ENCODE data around the gene ACER2.
"Not testable (repeated sequence)": the region's sequence is repeated elsewhere in the genome, so short reads cannot be mapped to it uniquely, and the experiment has no call there.

ACER2 gene

DNA sequence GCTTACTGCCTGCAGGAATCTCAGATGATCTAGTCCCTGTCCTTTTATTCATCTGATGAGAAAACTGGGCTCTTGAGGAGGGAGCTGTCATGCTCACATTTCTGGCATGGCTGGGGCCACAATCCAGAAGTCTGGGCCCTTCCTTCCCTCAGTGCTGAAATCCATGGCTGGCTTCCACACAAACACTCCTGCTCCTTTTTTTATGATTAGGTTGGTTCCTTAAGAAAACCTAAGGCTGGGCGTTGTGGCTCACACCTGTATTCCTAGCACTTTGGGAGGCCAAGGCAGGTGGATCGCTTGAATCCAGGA lies 1.3 kb downstream of the ACER2 start:
- H3K27ac ChIP-seq (replicated peaks; ENCODE audit: low read length), result no peak overlapping the region
- H2BK120ac ChIP-seq (ENCODE audit: low read depth, low read length), result no peak overlapping the region
- WGBS, 2 donors (ENCODE audit: extremely low coverage in 2 of 2, insufficient read length in 2 of 2, insufficient replicate concordance in 1 of 2), result no CpG with 5 or more reads among the region's 2 CpGs
- H3K36me3 ChIP-seq (replicated peaks in 1 of 2; ENCODE audit: control insufficient read depth in 2 of 2, insufficient read depth in 2 of 2, low read length in 2 of 2), result peaks cover 0 to 5% of the 10 kb centered on the region in 2 donors
- H3K23ac ChIP-seq (ENCODE audit: low read depth, low read length, poor library complexity), result no peak overlapping the region
- H3K4me1 ChIP-seq (ENCODE audit: control insufficient read depth in 2 of 2, insufficient read depth in 1 of 2, low read depth in 1 of 2, low read length in 2 of 2), result peaks cover 0 to 7% of the 10 kb centered on the region in 2 donors
- peaks cover 2% of the 10 kb centered on the region for H3K79me1 ChIP-seq (ENCODE audit: low read depth, low read length)
- no peak overlapping the region for H3K9ac ChIP-seq (ENCODE audit: low read depth, low read length, poor library complexity)
- no peak overlapping the region for H2BK15ac ChIP-seq (ENCODE audit: low read length)
- H3K4me2 ChIP-seq (ENCODE audit: insufficient read depth, low read length, poor library complexity, severe bottlenecking), result no peak overlapping the region
- H2AFZ ChIP-seq (ENCODE audit: low read length), result peak overlapping the region; percentile 97
- H3K27me3 ChIP-seq (ENCODE audit: control insufficient read depth in 3 of 3, insufficient read depth in 3 of 3, low read depth in 1 of 3, low read length in 3 of 3), result peaks cover 0 to 9% (median 0%) of the 10 kb centered on the region in 3 experiments
- no peak overlapping the region for H3K4ac ChIP-seq (ENCODE audit: low read length)
- no peaks in the 10 kb centered on the region for H3K9me3 ChIP-seq (replicated peaks in 1 of 2; ENCODE audit: control insufficient read depth in 2 of 2, insufficient read depth in 1 of 2, low read depth in 1 of 2, low read length in 2 of 2)
- no peak overlapping the region for H2BK5ac ChIP-seq (ENCODE audit: low read length)
- H3K4me3 ChIP-seq (ENCODE audit: low read length in 2 of 2), result peak overlapping the region in 1 of 2 donors; percentile 60
- H2BK12ac ChIP-seq (ENCODE audit: low read length), result no peak overlapping the region
- no peak overlapping the region for H4K91ac ChIP-seq (ENCODE audit: low read depth, low read length, poor library complexity)
- no peak overlapping the region for H4K8ac ChIP-seq (ENCODE audit: low read depth, low read length)
- H2AK5ac ChIP-seq (ENCODE audit: low read depth, low read length), result no peak overlapping the region
- no peak overlapping the region for H3K18ac ChIP-seq (ENCODE audit: low read length)
- no peak for DNase-seq (ENCODE audit: low spot score)
- no peak overlapping the region for H3K14ac ChIP-seq (ENCODE audit: low read length)

DNA sequence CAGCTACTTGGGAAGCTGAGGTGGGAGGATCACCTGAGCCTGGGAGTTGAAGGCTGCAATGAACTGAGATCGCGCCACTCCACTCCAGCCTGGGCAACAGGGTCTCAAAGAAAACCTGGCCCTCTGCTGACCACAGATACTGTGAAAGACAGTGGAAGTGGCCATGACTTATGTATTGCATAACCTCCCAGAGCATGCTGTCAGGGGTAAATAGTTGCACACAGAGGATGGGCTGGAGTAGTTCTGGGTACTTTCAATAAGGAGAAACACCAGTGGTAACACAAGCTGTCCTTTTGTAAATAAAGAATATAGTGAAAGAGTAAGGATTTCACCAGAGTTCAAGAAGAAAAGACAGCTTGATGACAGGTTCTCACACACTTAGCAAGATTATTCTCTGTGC lies 1.8 kb downstream of the ACER2 start:
- DNase-seq (ENCODE audit: low spot score), result no peak
- Histone ChIP-seq H4K91ac (ENCODE audit: low read depth, low read length, poor library complexity) (no peak overlapping the region), H2BK15ac (ENCODE audit: low read length) (no peak overlapping the region), H3K4me3 (ENCODE audit: low read length in 2 of 2) (no peak overlapping the region), H3K27me3 (ENCODE audit: control insufficient read depth in 3 of 3, insufficient read depth in 3 of 3, low read depth in 1 of 3, low read length in 3 of 3) (peaks cover 0 to 9% (median 0%) of the 10 kb centered on the region in 3 experiments), H3K27ac (replicated peaks; ENCODE audit: low read length) (no peak overlapping the region), H3K79me1 (ENCODE audit: low read depth, low read length) (peaks cover 2% of the 10 kb centered on the region), H2BK120ac (ENCODE audit: low read depth, low read length) (no peak overlapping the region), H3K23ac (ENCODE audit: low read depth, low read length, poor library complexity) (no peak overlapping the region), H2AK5ac (ENCODE audit: low read depth, low read length) (no peak overlapping the region), H3K14ac (ENCODE audit: low read length) (no peak overlapping the region), H3K9ac (ENCODE audit: low read depth, low read length, poor library complexity) (no peak overlapping the region), H3K36me3 (replicated peaks in 1 of 2; ENCODE audit: control insufficient read depth in 2 of 2, insufficient read depth in 2 of 2, low read length in 2 of 2) (peaks cover 0 to 5% of the 10 kb centered on the region in 2 donors), H2BK5ac (ENCODE audit: low read length) (no peak overlapping the region), H3K4ac (ENCODE audit: low read length) (no peak overlapping the region), H4K8ac (ENCODE audit: low read depth, low read length) (no peak overlapping the region), H2BK12ac (ENCODE audit: low read length) (no peak overlapping the region), H3K18ac (ENCODE audit: low read length) (no peak overlapping the region), H3K4me2 (ENCODE audit: insufficient read depth, low read length, poor library complexity, severe bottlenecking) (no peak overlapping the region), H2AFZ (ENCODE audit: low read length) (no peak overlapping the region), H3K9me3 (replicated peaks in 1 of 2; ENCODE audit: control insufficient read depth in 2 of 2, insufficient read depth in 1 of 2, low read depth in 1 of 2, low read length in 2 of 2) (no peaks in the 10 kb centered on the region), H3K4me1 (ENCODE audit: control insufficient read depth in 2 of 2, insufficient read depth in 1 of 2, low read depth in 1 of 2, low read length in 2 of 2) (peaks cover 0 to 7% of the 10 kb centered on the region in 2 donors)
- WGBS, 2 donors (ENCODE audit: extremely low coverage in 2 of 2, insufficient read length in 2 of 2, insufficient replicate concordance in 1 of 2), result no CpG with 5 or more reads among the region's 2 CpGs

DNA sequence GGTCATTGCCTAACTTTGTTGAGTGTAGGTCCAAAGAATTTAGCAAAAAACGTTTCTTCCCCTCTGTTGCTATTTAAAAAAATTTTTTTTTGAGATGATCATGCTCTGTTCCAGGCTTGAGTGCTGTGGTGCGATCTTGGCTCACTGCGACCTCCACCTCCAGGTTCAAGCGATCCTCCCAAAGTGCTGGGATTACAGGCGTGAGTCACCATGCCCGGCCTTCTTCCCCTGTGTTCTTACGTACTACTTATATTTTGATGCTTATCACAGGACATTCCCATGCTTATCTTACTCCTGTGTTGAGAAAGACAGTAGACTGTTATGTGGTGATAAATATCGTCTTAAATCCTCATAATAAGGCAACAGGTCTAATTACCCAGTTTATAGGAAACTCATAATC lies 2.5 kb downstream of the ACER2 start:
- Histone ChIP-seq H3K36me3 (replicated peaks in 1 of 2; ENCODE audit: control insufficient read depth in 2 of 2, insufficient read depth in 2 of 2, low read length in 2 of 2) (peaks cover 0 to 5% of the 10 kb centered on the region in 2 donors), H3K18ac (ENCODE audit: low read length) (no peak overlapping the region), H3K14ac (ENCODE audit: low read length) (no peak overlapping the region), H2BK120ac (ENCODE audit: low read depth, low read length) (no peak overlapping the region), H3K27ac (replicated peaks; ENCODE audit: low read length) (no peak overlapping the region), H3K27me3 (ENCODE audit: control insufficient read depth in 3 of 3, insufficient read depth in 3 of 3, low read depth in 1 of 3, low read length in 3 of 3) (peaks cover 0 to 9% (median 0%) of the 10 kb centered on the region in 3 experiments), H4K91ac (ENCODE audit: low read depth, low read length, poor library complexity) (no peak overlapping the region), H2AFZ (ENCODE audit: low read length) (no peak overlapping the region), H3K4ac (ENCODE audit: low read length) (no peak overlapping the region), H3K9me3 (replicated peaks in 1 of 2; ENCODE audit: control insufficient read depth in 2 of 2, insufficient read depth in 1 of 2, low read depth in 1 of 2, low read length in 2 of 2) (no peaks in the 10 kb centered on the region), H3K4me2 (ENCODE audit: insufficient read depth, low read length, poor library complexity, severe bottlenecking) (no peak overlapping the region), H4K8ac (ENCODE audit: low read depth, low read length) (no peak overlapping the region), H2BK12ac (ENCODE audit: low read length) (no peak overlapping the region), H2BK5ac (ENCODE audit: low read length) (no peak overlapping the region), H3K4me3 (ENCODE audit: low read length in 2 of 2) (no peak overlapping the region), H2AK5ac (ENCODE audit: low read depth, low read length) (no peak overlapping the region), H3K9ac (ENCODE audit: low read depth, low read length, poor library complexity) (no peak overlapping the region), H2BK15ac (ENCODE audit: low read length) (no peak overlapping the region), H3K23ac (ENCODE audit: low read depth, low read length, poor library complexity) (no peak overlapping the region), H3K4me1 (ENCODE audit: control insufficient read depth in 2 of 2, insufficient read depth in 1 of 2, low read depth in 1 of 2, low read length in 2 of 2) (peaks cover 0 to 7% of the 10 kb centered on the region in 2 donors), H3K79me1 (ENCODE audit: low read depth, low read length) (peaks cover 2% of the 10 kb centered on the region)
- no CpG with 5 or more reads among the region's 8 CpGs for WGBS, 2 donors (ENCODE audit: extremely low coverage in 2 of 2, insufficient read length in 2 of 2, insufficient replicate concordance in 1 of 2)
- DNase-seq (ENCODE audit: low spot score), result no peak

DNA sequence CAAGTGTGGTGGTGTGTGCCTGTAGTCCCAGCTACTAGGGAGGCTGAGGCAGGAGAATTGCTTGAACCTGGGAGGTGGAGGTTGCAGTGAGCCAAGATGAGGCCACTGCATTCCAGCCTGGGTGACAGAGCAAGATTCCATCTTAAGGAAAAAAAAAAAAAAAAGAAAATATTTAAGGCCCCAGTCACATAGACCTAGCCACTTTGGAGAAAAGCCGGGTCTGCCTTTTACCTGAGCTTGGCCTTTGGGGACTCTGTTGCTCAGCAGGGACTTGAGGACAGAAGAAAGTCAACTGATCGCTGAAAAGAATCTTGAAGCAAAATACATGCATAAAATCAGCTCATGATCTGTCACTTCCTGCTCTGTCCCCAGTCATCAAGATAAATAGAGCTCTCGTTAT lies 4.6 kb downstream of the ACER2 start:
- H3K27me3 ChIP-seq (ENCODE audit: control insufficient read depth in 3 of 3, insufficient read depth in 3 of 3, low read depth in 1 of 3, low read length in 3 of 3); H2AK5ac ChIP-seq (ENCODE audit: low read depth, low read length); H3K18ac ChIP-seq (ENCODE audit: low read length); H3K9ac ChIP-seq (ENCODE audit: low read depth, low read length, poor library complexity); H3K4me3 ChIP-seq (ENCODE audit: low read length in 2 of 2); DNase-seq (ENCODE audit: low spot score); H2BK120ac ChIP-seq (ENCODE audit: low read depth, low read length); H3K79me1 ChIP-seq (ENCODE audit: low read depth, low read length); H4K8ac ChIP-seq (ENCODE audit: low read depth, low read length); H2AFZ ChIP-seq (ENCODE audit: low read length); H3K4me1 ChIP-seq (ENCODE audit: control insufficient read depth in 2 of 2, insufficient read depth in 1 of 2, low read depth in 1 of 2, low read length in 2 of 2); H3K36me3 ChIP-seq (replicated peaks in 1 of 2; ENCODE audit: control insufficient read depth in 2 of 2, insufficient read depth in 2 of 2, low read length in 2 of 2); H2BK5ac ChIP-seq (ENCODE audit: low read length); H4K91ac ChIP-seq (ENCODE audit: low read depth, low read length, poor library complexity); H3K9me3 ChIP-seq (replicated peaks in 1 of 2; ENCODE audit: control insufficient read depth in 2 of 2, insufficient read depth in 1 of 2, low read depth in 1 of 2, low read length in 2 of 2); H3K4me2 ChIP-seq (ENCODE audit: insufficient read depth, low read length, poor library complexity, severe bottlenecking); H2BK15ac ChIP-seq (ENCODE audit: low read length); H3K27ac ChIP-seq (replicated peaks; ENCODE audit: low read length); H2BK12ac ChIP-seq (ENCODE audit: low read length); H3K14ac ChIP-seq (ENCODE audit: low read length); H3K23ac ChIP-seq (ENCODE audit: low read depth, low read length, poor library complexity); H3K4ac ChIP-seq (ENCODE audit: low read length): not testable (repeated sequence)
- WGBS, 2 donors (ENCODE audit: extremely low coverage in 2 of 2, insufficient read length in 2 of 2, insufficient replicate concordance in 1 of 2), result no CpG with 5 or more reads among the region's 3 CpGs
